Upper lobe of left lung (tissue), 4 donors: Measurements from ENCODE around the gene SLC38A3.

ENCODE experiments used
- POLR2A ChIP-seq, 4 donors: fragments of 450-650 bp; IDR thresholded peaks; one replicate each; pipeline ENCODE4 v1.5.1; 2016 to 2017; ENCODE audit warnings: antibody characterized with exemption in 4 of 4, mild to moderate bottlenecking in 2 of 4
- POLR2AphosphoS5 ChIP-seq, 2 donors: sonication (generic); formaldehyde crosslinking; IDR thresholded peaks; one replicate each; pipeline ENCODE4 v1.5.1; 2017; ENCODE audit warnings: antibody characterized with exemption in 2 of 2
- TF ChIP-seq, protein P1 (sequence below), 6 experiments: fragments of 450-650 bp in 4 of 6; fragments of 200-600 bp in 2 of 6; sonication (generic) in 2 of 6; IDR thresholded peaks; one replicate each; pipeline ENCODE4 v1.5.1; 2016 to 2019; ENCODE audit warnings: antibody characterized with exemption in 6 of 6

DNA sequence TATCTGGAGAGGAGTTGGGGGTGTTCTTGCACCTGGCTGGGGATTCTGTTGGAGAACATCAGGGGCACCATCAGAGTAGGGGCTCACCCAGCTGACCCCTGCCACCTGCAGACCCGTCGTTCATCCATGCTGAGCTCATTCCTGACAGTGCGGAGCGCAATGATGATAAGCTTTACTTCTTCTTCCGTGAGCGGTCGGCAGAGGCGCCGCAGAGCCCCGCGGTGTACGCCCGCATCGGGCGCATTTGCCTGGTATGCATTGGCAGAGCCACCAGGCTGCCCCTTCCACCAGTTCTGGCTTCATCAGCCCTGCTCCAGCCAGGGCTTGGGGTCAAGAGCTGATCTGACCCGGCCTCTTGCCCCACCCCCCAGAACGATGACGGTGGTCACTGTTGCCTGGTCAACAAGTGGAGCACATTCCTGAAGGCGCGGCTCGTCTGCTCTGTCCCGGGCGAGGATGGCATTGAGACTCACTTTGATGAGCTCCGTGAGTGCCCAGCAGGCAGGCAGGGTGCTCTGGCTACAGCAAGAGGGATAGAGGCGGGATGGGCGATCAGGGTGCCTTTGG is 22.5 kb upstream of the SLC38A3 start:
- TF ChIP-seq POLR2AphosphoS5 (IDR thresholded peaks at IDR 0.05), result no peak
- TF ChIP-seq, protein P1, sequence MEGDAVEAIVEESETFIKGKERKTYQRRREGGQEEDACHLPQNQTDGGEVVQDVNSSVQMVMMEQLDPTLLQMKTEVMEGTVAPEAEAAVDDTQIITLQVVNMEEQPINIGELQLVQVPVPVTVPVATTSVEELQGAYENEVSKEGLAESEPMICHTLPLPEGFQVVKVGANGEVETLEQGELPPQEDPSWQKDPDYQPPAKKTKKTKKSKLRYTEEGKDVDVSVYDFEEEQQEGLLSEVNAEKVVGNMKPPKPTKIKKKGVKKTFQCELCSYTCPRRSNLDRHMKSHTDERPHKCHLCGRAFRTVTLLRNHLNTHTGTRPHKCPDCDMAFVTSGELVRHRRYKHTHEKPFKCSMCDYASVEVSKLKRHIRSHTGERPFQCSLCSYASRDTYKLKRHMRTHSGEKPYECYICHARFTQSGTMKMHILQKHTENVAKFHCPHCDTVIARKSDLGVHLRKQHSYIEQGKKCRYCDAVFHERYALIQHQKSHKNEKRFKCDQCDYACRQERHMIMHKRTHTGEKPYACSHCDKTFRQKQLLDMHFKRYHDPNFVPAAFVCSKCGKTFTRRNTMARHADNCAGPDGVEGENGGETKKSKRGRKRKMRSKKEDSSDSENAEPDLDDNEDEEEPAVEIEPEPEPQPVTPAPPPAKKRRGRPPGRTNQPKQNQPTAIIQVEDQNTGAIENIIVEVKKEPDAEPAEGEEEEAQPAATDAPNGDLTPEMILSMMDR (IDR thresholded peaks at IDR 0.05), result no peak
- TF ChIP-seq POLR2A (IDR thresholded peaks at IDR 0.05), result no peak
